K562 (cell line): ENCODE measurements around the gene SAE1.

Source experiments
- ARID2 ChIP-seq: fragments of 450-650 bp; IDR thresholded peaks from 2 replicates; pipeline ENCODE4 v1.6.1; 2017; ENCODE audit warnings: antibody characterized with exemption, mild to moderate bottlenecking
- TF ChIP-seq, protein P1 (sequence below): IDR thresholded peaks from 2 replicates; pipeline ENCODE4 v1.6.1; 2012; ENCODE audit warnings: low read depth, low read length, improper control_type of control experiment, borderline replicate concordance

DNA sequence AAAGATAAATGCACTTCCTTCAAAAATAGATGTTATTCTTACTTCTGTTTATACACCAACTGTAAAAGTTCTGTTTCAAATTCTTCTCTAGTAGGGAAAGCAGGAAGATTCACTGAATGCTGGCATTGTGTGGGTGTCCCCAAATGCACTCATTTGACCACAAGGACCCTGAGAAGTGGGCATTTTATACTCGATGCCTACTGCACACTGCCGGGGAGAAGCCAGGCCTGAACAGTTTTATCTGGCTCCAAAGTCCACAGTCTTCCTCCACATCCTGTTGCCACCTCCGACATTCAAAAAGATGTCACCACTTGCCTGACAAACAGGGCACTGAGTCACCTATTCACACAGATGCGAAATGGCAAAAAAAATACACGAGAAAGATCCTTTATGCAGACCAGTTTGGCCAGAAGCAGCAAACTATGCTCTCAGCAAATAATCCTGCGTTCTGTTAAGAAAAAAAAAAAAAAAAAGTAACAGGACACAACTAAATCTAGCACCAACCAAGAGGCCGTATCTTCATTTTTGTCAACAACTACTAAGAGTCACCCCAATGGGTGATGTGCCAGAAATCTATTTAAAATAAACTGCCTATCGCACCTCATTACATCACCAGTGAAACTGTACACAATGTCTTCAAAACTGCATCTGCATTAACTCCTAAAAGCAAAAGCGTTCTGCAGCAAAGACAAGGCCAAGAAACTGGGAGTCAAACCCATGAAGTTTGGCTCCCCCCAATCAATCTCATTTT lies 23.3 kb upstream of the SAE1 start:
- TF ChIP-seq ARID2: no peak
- TF ChIP-seq, protein P1, sequence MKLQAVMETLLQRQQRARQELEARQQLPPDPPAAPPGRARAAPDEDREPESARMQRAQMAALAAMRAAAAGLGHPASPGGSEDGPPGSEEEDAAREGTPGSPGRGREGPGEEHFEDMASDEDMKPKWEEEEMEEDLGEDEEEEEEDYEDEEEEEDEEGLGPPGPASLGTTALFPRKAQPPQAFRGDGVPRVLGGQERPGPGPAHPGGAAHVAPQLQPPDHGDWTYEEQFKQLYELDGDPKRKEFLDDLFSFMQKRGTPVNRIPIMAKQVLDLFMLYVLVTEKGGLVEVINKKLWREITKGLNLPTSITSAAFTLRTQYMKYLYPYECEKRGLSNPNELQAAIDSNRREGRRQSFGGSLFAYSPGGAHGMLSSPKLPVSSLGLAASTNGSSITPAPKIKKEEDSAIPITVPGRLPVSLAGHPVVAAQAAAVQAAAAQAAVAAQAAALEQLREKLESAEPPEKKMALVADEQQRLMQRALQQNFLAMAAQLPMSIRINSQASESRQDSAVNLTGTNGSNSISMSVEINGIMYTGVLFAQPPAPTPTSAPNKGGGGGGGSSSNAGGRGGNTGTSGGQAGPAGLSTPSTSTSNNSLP: no peak
